GM19324 (cell line): ENCODE measurements around the gene DCAF4L1.
A peak's percentile ranks its signal among the peaks of the same experiment; 100 is the strongest.

ENCODE experiments used
- ATAC-seq: cut with Tn5 transposase; IDR thresholded peaks from one replicate; pipeline ENCODE4 v1.9.1; 2021; ENCODE audit warnings: mild to moderate bottlenecking, moderate library complexity; ENCODE audit not compliant: unreplicated experiment, low FRiP score

Gene DCAF4L1

DNA sequence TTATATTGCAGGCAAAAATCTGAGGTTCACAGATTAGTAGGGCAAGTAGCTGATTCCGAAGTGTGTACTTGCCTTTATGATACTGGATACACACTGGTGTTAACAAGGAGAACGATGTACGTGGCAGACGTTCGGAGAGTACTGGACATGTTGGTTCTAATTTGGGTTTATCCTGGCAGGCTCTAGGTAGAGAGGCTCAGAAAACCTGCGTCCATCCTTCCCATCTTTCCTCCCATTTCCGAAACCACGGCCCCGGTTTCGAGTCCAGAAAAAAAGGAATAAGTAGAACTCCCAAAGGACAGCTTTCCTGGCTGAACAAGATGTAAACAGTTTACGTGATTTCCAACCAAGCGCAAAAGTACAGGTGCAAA is 8.4 kb downstream of the DCAF4L1 start:
- peak; percentile 8 for ATAC-seq

DNA sequence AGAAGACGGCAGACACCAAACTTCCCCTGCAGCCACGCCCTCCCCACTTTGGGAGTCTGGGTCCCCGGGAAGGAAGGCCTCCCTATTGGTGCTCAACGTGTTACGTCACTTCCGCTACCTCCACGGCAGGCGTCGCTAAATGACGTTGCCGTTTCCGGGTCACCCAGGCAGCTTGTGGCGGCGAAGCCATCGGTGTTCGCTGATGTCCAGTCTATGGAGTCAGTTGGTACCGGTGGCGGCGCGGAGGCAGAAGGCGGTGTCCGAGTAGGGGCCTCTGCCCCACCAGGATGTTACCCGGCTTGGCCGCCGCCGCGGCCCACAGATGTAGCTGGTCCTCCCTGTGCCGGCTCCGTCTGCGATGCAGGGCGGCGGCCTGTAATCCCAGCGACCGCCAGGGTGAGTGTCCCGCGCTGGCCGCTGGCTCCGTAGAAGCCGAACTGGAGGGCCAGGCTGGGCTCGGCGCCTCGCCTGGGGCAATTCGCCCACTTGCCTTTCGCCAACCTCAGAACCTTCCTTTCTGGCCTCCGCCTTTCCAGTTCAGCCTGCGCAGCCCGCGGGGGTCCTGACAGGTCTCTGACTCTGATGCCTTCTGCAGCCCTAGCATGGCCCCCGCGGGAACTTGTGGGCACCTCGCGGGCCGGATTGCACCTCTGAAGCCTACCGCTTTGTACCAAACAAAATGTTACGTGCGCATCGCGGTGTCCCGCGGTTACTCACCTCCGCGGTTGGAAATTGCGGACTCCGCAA is 9.0 kb downstream of the DCAF4L1 start, which contains the start of gene SLC30A9:
SLC30A9 (plus strand) TSS at position 166 of the 747 bp plus-strand sequence; CDS start at position 288, 122 bp downstream.
- peak; percentile 99 for ATAC-seq

DNA sequence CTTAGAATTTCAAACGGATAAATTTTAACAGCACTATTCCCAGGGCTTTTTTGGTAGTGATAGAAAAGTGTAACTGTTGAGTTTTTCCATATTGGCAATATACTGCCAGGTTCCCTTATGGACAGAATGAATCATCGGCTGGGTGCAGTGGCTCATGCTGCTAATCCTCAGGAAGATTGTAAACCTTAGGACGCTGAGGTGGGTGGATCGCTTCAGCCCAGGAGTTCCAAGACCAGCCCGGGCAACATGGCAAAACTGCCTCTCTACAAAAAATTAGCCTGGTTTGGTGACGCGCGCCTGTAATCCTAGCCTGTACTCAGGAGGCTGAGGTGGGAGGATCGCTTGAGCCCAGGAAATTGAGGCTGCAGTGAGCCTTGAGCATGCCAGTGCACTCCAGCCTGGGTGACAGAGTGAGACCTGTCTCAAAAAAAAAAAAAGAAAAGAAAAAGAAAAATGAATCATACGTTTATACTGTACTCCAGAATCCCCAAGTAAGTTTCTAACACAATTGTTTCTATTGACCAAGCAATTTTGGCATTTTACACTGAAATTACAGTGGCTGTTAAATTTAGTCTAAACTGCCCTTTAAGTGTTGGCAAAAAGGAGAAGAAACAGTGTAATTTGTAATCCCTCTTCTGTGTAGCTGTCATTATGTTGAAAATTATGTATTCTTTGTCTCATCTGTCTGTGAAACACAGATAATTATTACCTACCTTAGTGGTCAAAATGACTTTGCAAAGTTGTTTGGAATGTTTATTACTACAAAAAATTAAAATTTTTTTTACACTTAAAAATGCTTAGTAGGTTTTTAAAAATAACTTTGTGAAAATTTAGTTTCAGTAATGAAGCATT is 10.6 kb downstream of the DCAF4L1 start:
- ATAC-seq = no peak

DNA sequence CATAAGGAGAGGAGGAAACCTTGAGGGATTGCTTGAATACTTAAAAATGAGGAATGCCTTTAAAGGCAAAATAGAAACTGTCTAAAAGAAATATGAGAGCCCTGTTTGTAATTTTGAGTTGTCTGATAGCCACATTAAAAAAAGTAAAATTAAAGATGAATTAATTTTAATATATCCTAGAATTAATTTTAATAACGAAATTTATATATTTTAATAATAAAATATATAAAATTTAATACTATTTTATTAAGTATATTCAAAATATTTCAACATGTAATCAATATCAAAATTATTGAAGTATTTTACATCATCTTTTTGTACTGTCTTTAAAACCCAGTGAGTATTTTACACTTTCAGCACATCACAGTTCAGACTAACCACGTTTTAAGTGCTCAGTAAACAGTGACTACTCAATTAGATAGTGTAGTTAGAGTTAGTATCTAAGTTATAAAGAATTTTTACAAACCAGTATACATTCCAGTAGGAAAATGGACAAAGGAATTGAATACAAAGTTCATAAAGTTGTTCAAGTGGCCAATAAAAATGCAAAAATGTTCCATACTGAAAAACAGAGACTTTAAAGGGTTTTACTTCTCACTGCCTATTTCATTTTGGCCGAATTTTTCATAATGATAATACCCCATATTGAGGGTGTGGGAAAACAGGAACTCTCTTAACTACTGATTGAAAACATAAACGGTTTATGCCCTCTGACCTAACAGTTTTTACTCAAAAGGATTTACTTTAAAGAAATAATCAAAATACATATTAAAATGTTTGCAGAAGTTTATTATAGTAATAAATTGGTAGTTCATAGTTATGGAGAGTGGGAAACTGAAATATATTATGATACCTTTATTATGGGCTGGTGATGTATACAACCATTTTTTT is 11.7 kb downstream of the DCAF4L1 start:
- no peak for ATAC-seq

DNA sequence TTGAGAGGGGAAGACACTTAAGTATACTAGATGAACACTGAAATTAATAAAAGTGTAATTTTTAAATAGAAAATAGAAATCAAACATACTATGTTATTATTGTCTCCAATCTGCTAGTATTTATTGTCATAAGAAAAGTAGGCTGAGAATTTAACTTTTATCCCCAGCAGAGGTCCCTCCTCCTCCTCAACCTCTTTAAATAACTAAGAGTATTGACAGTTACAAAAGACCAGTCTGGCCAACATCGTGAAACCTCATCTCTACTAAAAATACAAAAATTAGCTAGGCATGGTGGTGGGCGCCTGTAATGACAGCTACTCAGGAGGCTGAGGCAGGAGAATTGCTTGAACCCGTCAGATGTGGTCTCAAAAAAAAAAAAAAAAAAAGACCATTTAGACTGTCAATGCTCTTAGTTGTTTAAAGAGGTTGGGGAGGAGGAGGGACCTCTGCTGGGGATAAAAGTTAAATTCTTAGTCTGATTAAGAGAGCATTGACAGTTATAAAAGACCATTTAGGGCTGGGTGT is 13.0 kb downstream of the DCAF4L1 start:
- no peak for ATAC-seq

DNA sequence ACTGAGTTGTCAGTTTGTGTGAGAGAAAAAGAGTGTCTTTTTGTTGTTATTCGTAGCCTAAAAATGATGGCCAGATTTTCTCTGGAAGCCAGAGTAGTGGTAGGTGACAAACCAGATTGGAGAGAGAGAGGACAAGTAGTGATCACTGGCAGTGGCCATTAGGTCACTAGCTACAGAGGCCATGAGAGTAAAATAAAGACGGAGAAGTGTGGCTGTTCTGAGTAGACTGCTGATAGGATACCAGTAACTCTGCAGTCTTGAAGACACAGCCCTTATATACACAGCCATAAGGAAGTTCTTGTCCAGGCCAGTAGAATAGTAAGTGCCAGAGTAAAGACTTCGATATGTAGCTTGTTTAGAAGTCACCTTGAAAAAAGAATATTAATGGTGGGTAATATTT is 16.5 kb downstream of the DCAF4L1 start:
- no peak for ATAC-seq

DNA sequence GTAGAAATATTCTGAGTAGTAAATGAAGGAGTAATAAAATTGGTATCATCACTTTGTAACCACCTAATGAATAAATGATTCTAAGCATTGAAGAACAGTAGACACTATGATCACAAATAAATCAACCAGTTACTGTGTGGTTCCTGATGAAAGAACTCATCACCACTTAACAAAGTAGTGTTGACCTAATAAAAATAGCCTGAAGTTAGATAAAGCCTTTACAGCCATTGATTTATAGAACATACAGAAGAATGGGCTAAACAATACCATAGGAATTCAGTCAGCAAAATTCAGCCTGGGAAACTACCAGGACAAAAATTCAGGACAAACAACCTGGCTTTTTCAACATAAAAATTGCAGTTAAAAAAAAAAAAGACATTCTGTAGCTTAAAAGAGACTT is 17.8 kb downstream of the DCAF4L1 start:
- ATAC-seq = no peak

DNA sequence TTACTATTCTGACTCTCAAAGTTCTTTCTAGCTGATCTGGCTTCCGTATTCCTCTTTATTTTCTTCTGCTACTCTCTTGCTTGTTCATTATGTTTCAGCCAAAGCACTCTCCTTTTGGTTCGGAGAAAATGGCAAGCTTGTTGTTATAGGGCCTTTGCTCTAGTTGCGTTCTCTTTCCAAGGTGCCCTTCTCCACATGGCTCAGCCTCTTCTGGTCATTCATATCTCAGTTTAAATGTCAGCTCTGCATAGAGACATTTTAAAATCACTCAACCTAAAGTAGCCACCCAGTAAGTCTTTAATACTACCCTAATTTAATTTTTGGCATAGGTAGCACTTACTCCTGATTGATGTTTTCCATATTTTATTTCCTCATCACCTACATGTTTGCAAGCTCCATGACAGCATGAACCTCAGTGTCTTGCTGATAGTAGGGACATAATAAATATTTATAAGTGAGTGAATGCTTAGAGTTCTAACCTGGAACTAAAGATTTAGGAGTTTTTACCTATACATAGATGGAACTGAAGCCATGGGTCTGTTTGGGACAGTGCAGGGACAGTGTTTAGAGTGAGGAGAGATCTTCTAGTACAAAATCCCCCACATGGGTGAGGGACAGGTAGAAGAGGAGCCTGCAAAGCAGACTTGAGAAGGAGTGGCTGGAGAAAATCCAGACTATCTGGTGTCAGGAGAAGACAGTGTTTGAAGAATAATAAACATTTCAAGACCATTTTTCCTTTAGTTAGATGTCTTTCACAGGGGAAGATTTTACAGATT is 26.6 kb downstream of the DCAF4L1 start:
- no peak for ATAC-seq

DNA sequence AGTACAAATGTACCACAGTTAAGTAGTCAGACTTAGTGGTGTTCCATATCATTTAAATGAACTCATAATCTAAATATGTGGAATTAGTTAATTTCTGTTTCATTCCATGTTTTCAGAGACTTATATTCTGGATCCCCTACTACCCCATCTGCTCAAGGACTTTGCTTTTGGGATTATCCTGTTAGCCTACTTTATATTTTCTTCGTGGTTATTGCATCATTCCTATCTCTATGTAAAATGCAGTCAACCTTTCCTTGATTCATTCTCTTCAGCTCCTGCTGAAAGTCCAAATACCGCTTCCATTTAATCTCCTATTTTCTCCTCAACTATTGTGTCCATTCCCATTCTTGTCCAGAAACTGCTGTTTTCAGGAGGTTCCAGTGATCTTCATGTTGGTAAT is 33.9 kb downstream of the DCAF4L1 start:
- no peak for ATAC-seq

DNA sequence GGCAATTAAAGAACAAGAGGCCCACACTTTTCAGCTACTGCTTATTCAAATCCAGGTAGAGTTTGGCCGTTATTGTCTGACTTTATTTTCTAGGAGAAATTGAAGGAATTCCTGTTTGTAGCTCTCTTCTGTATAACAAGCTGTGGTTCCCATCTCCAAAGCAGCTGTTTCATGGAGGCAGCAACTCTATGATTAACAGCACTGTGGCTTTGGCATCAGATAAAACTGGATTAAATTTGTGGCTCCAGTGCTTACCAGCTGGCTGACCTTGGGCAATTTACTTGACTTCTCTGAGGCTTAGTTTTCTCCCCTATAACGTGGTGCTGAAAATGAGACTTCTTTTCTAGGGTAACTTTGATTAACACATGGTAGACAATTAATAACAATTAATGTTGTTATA is 36.9 kb downstream of the DCAF4L1 start:
- no peak for ATAC-seq
